GM19397 (cell line): Measurements from ENCODE around the gene BACH2.

Source experiments
- ATAC-seq: cut with Tn5 transposase; IDR thresholded peaks from one replicate; pipeline ENCODE4 v1.9.1; 2021; ENCODE audit warnings: mild to moderate bottlenecking, moderate library complexity; ENCODE audit not compliant: unreplicated experiment

The BACH2 gene

GRCh38 chr6:90241229-90241880 is 55.3 kb downstream of the BACH2 start:
- ATAC-seq, result no peak

- ATAC-seq, result no peak
Measured at GRCh38 chr6:90238496-90239266, 58.0 kb downstream of the BACH2 start.

GRCh38 chr6:90237350-90237990 is 59.2 kb downstream of the BACH2 start:
- ATAC-seq, result no peak

- no peak for ATAC-seq
Measured at GRCh38 chr6:90233994-90234393, 62.6 kb downstream of the BACH2 start.

- no peak for ATAC-seq
Measured at GRCh38 chr6:90233213-90233612, 63.4 kb downstream of the BACH2 start.

- ATAC-seq, result no peak
Measured at GRCh38 chr6:90231798-90232197, 64.8 kb downstream of the BACH2 start.

GRCh38 chr6:90231308-90231707 is 65.3 kb downstream of the BACH2 start:
- no peak for ATAC-seq

- ATAC-seq, result no peak
Measured at GRCh38 chr6:90230548-90231215, 66.0 kb downstream of the BACH2 start.

GRCh38 chr6:90229331-90230010 is 67.2 kb downstream of the BACH2 start:
- ATAC-seq, result no peak

GRCh38 chr6:90227673-90228072 is 69.0 kb downstream of the BACH2 start:
- ATAC-seq, result no peak

- no peak for ATAC-seq
Measured at GRCh38 chr6:90227213-90227612, 69.4 kb downstream of the BACH2 start.

- ATAC-seq, result no peak
Measured at GRCh38 chr6:90226257-90226656, 70.4 kb downstream of the BACH2 start.

GRCh38 chr6:90224196-90224595 is 72.4 kb downstream of the BACH2 start:
- no peak for ATAC-seq

GRCh38 chr6:90222724-90223198 is 73.9 kb downstream of the BACH2 start:
- no peak for ATAC-seq

- no peak for ATAC-seq
Measured at GRCh38 chr6:90222008-90222407, 74.6 kb downstream of the BACH2 start.

- ATAC-seq, result no peak
Measured at GRCh38 chr6:90221403-90221802, 75.2 kb downstream of the BACH2 start.

- ATAC-seq, result no peak
Measured at GRCh38 chr6:90220273-90220672, 76.4 kb downstream of the BACH2 start.

- no peak for ATAC-seq
Measured at GRCh38 chr6:90219209-90219985, 77.2 kb downstream of the BACH2 start.

GRCh38 chr6:90218959-90219208 is 77.8 kb downstream of the BACH2 start:
- ATAC-seq, result no peak

- no peak for ATAC-seq
Measured at GRCh38 chr6:90217506-90218127, 79.0 kb downstream of the BACH2 start.
